ENCODE data around the gene ZNRF2.

The ZNRF2 gene

DNA sequence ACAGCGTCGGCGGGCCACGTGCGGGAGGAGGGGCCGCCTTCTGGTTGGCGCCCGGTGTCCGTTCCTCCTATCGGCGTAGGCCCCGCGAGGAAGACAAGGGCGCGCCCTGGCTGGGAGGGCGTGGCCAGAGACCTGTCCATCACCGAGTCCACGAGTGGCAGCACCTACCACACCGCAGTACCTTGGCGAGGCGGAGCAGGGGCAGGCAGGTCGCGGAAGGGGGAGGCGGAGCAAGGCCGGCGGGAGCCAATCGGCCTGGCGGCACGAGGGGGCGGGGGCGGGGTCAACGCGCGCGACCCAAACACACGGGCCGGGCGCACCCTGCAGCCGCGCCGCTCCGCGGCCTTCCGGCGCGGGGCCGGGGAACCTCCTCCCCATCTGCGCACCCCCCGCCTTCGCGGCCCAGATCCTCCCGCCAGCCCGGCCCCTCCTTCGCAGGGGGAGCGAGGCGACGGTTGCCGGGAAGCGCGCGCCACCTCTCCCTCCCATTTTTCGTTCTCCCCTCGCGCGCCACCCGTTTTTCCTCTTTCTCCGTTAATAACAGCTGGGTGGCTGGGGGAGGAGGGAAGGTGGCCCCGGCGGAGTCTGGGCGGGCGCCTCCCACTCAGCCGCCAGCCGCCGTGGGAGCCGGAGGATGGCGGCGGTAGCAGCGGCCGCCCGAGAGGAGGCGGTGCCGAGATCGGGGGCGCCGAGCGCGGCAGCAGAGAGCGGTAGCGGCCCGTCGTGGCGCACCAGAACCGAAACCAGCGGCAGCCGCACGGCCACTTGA lies at the start of gene ZNRF2:
ZNRF2 (plus strand) TSS at position 300 of the 769 bp plus-strand sequence. CDS start 761 bp downstream, outside the sequence.
- ATAC-seq: peak; percentile 92 to 93

- ATAC-seq: no peak
Observed at GRCh38 chr7:30237271-30237695, 47.1 kb upstream of the ZNRF2 start.

- peak; percentile 89 to 95 for ATAC-seq
Observed at GRCh38 chr7:30238721-30239441, 45.5 kb upstream of the ZNRF2 start.

GRCh38 chr7:30240106-30240800 lies 44.1 kb upstream of the ZNRF2 start:
- ATAC-seq: no peak

GRCh38 chr7:30241767-30242166 lies 42.6 kb upstream of the ZNRF2 start:
- ATAC-seq: no peak

- ATAC-seq: no peak
Observed at GRCh38 chr7:30244340-30244739, 40.1 kb upstream of the ZNRF2 start.

DNA sequence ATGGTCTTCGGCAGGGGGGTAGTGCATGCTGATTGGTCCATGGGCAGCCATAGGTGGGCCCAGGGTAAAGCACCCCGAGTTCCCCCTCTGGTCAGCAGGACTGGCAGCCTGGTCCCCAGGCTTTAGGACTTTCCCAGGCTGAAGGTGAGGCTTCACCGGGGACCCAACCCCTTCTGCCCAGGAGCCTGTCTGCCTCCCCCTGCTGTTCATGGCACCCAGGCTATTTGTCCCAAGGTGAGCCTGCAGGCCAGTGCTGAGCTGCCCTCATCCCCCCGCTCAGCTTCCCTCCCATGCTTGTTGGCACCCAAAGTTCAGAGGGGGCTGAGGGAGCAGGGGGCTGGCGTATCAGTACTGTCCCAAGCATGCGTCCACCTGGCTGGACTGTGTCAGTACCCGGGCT lies 38.5 kb upstream of the ZNRF2 start:
- ATAC-seq: no peak

DNA sequence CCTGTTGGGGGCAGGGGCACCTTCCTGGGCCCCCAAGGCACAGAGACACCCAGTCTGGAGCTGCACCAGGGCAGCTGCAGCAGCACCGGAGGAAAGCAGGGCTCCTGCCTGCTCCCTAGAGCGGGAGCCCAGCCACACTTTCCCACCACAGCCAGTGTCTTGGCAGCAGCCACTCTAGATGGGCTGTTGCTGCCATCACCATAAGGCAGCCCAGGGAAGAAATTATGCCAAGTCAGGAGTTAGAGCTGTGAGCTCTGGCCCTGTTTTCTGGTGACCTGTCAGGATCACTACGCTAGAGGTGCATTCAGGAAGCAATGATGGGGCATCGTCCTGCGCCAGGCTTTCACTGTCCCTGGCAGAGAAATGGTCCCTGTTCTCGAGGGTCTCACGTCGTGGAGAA lies 38.0 kb upstream of the ZNRF2 start:
- no peak for ATAC-seq

DNA sequence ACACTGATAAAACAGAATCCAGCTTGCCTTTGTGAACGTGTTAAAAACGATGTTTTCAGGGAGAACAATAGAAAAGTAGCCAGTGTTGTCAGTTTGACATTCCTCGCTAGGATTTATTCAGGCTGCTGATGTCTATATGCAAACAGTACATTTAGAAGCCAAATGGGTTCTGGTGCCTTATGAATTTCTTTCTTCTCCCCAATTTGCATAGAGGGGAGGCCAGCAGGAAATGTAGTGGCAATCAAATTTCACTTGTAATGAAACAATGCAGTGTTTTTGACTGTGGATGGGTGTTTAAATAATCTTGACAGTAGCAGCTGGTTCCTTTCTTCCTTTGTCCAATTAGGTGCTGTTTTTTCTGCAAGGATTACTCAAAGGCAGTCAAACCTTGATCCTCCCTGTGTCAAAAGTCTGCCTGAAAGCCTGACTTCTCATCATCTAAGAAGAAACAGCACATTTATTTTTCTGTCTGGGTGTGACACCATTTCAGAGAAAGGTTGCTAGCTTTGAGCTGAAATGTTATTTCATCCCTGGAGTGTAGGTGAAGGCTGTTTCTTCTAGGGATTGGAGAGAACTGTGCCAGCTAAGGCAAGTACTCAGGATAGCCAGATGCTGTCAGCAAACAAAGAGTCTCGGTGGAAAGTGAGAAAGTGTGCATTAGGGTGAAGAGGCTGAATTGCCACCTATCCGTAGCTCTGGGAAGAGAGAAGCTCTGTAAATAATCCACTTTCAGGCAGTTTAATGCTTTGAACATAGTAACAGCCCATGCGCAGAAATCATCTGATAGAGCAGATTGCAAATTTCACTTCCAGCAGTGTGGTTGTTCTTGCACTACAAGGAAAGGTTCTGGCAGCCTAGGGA lies 36.6 kb upstream of the ZNRF2 start:
- ATAC-seq: no peak

- no peak for ATAC-seq
Observed at GRCh38 chr7:30249316-30249715, 35.1 kb upstream of the ZNRF2 start.

- peak; percentile 41 to 69 for ATAC-seq
Observed at GRCh38 chr7:30249986-30250774, 34.2 kb upstream of the ZNRF2 start.

GRCh38 chr7:30251708-30252329 lies 32.6 kb upstream of the ZNRF2 start:
- ATAC-seq: no peak

DNA sequence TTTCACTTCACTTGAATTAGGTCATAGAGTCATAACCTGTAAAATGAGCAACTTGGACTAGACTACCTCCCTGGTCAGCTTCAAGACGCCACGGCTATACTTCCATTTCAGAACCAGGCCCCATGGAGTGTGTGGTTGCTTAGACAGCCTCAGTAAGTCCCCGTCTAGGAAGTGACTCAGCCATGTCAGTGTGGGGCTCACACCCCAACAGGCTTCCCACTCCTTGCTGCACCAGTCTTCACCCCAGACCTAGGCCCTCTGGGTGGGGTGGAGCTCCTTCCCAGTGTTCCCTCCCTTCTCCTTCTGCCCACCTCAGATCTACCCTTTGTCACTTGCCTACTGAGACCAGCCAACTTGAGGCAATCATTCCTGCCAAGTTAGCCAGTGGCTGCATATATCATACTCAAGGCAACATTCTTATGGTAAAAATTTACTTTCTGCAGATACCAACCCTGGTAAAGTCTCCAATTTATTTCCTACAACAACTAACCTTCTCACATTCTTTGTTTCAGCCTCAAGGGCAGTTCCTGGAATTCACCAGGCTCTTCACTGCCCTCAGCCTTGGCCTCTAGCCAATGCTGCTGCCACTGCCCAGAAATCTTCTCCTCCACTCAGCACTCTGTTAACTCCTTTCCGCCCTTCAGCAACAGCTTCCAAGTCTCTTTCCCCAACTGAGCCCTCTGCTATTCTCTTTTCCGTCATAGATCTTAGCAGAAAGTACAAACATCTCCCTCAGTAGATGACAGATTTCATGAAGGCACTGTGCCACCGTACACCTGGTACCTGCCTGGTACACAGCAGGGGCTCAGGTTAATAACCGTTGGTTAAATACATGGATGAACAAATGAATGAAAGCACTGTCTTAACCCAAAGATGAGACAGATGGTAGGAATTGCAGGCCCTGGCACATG lies 31.3 kb upstream of the ZNRF2 start:
- ATAC-seq: peak; percentile 32 to 48

DNA sequence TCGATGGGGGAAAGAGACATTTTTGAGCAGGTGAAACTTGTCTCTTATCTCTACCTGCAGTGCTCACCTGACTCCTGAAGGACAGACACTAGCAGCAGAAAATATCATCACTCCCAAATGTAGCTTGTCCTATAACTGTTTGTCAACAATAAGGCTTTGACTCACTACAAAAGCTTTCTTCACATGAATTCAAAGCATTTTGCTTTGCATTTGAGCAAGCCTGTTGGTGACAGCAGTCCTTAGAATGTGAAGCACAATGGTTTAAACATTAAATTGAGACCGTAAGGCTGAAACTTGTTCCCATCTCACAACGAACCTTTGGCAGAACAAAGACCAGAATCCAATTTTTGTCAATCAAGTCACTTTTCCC lies 30.6 kb upstream of the ZNRF2 start:
- no peak for ATAC-seq

- ATAC-seq: no peak
Observed at GRCh38 chr7:30254248-30254647, 30.1 kb upstream of the ZNRF2 start.

- no peak for ATAC-seq
Observed at GRCh38 chr7:30254717-30255063, 29.7 kb upstream of the ZNRF2 start.

DNA sequence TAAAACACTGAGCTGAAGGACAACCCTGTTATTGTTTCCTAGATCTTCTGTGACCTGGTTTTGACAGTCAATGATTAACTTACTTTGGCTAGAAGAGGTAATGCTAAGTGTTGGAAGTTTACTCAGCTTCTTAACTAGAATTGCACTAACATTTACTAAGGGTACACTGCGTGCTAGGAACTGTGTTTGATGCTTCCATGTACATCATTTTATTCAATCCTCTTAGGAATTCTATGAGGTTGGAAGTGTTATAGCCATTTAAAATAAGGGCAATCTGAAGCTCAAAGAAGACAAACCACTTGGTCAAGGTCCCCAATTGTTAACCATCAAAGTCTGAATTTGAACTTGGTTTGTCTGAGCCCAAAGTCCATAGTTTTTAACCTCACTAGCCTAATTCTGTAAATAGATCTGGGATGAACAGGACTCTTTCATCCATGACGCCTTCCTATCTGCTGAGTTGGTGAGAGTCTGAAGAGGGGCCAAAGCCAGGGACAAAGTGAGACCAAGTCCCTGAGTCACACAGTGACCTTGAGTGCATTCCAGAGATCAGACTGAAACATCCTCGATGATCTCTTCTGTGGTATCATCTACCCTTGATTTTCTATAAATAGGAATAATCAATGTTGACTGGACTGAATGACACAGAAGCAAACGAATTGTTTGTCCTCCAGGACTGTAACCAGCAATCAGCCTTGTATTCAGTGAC lies 29.2 kb upstream of the ZNRF2 start:
- ATAC-seq: no peak

DNA sequence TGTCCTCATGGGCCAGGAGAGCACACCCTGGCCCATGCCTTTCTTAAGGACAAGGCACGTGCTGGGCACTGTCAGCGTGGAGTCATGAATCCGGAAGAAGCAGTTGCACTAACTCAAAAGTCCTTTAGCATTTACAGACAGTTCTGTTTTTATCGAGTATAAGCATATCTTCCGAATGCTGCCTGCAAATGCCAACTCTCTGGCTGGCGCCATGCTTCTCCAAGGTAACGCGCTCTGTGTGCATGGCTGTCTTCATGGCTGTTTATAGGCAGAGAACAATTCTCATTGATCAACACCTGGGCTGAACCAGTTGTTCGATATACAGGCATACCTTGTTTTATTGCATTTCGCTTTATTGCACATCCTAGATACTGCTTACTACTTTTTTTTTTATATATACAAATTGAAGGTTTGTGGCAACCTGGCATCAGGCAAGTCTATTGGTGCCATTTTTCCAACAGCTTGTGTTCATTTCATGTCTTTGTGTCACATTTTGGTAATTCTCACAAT lies 28.0 kb upstream of the ZNRF2 start:
- no peak for ATAC-seq

GRCh38 chr7:30260246-30260768 lies 24.1 kb upstream of the ZNRF2 start:
- no peak for ATAC-seq
